Measurements from ENCODE around the gene ATP6V0C. TPM values are rescaled to one million over a fixed set of nuclear protein-coding genes. Genes with fewer than 3 reads are reported as not detected.
A peak's percentile ranks its signal among the peaks of the same experiment; 100 is the strongest.

The ATP6V0C gene
- total RNA-seq, 1 experiment from 2014 or later, result 176 TPM

- no peak for DNase-seq
- peaks cover 11 to 15% of the 10 kb centered on the region in 2 experiments for H3K4me1 Mint-ChIP-seq
- Histone ChIP-seq H2BK15ac (ENCODE audit: low read depth, low read length) (no peak overlapping the region), H3K79me1 (ENCODE audit: insufficient read depth, low read depth, low read length, poor library complexity, severe bottlenecking) (no peaks in the 10 kb centered on the region), H3K18ac (ENCODE audit: insufficient read length, low read depth, low read length) (no peak overlapping the region), H4K8ac (replicated peaks; ENCODE audit: insufficient read length, low read depth, low read length) (no peak overlapping the region), H2AK5ac (ENCODE audit: insufficient read length, low read length) (no peak overlapping the region), H3K27ac (ENCODE audit: insufficient read length, low read depth, low read length) (no peak overlapping the region), H3K4me1 (ENCODE audit: insufficient read depth, low read length) (no peaks in the 10 kb centered on the region), H2BK20ac (ENCODE audit: low read depth, low read length, poor library complexity, severe bottlenecking) (no peak overlapping the region), H2BK5ac (ENCODE audit: insufficient read length, low read length) (no peak overlapping the region), H4K91ac (ENCODE audit: insufficient read length, low read depth, low read length) (no peak overlapping the region), H3K4me2 (ENCODE audit: insufficient read depth, insufficient read length, low read length) (no peak overlapping the region), H2BK12ac (ENCODE audit: insufficient read length, low read depth, low read length) (no peak overlapping the region), H3K9ac (ENCODE audit: extremely low read depth, insufficient read length, low read length) (no peak overlapping the region), H3K23me2 (ENCODE audit: insufficient read length, low read depth, low read length, poor library complexity, severe bottlenecking) (no peaks in the 10 kb centered on the region), H4K20me1 (ENCODE audit: control insufficient read depth, insufficient read depth, insufficient read length) (peaks cover 4% of the 10 kb centered on the region), H3K27me3 (ENCODE audit: insufficient read depth, low read length) (no peaks in the 10 kb centered on the region), H2BK120ac (ENCODE audit: low read depth, low read length, poor library complexity, severe bottlenecking) (no peak overlapping the region), H4K5ac (ENCODE audit: insufficient read length, low read depth, low read length) (no peak overlapping the region), H2AFZ (ENCODE audit: low read length) (no peak overlapping the region), H3K14ac (ENCODE audit: insufficient read depth, low read length) (no peak overlapping the region), H3K23ac (ENCODE audit: insufficient read length, low read depth, low read length) (no peak overlapping the region), H3K4ac (ENCODE audit: low read depth, low read length) (no peak overlapping the region), H3K9me3 (ENCODE audit: control insufficient read depth, low read depth, low read length) (no peaks in the 10 kb centered on the region), H3T11ph (ENCODE audit: low read length) (no peak overlapping the region), H3K79me2 (ENCODE audit: insufficient read depth, low read length) (no peaks in the 10 kb centered on the region; the same call in 1 of the 2 replicates), H3K56ac (ENCODE audit: insufficient read length, low read depth, low read length) (no peak overlapping the region)
- no CpG with 5 or more reads among the region's 13 CpGs for WGBS (ENCODE audit: extremely low coverage, insufficient read length, low lambda C conversion rate)
- no peak overlapping the region for H3K4me3 Mint-ChIP-seq
- H3K27ac Mint-ChIP-seq, result peak overlapping the region in 1 of 3 experiments; percentile 30; a peak in 3 of 7 replicates
- H3K27me3 Mint-ChIP-seq (ENCODE audit: low read depth), result no peaks in the 10 kb centered on the region
- H3K36me3 Mint-ChIP-seq (ENCODE audit: insufficient read depth in 1 of 3, low read depth in 3 of 3), result no peaks in the 10 kb centered on the region
- no peaks in the 10 kb centered on the region for H3K9me3 Mint-ChIP-seq
- no peak for TF ChIP-seq CTCF (conservative IDR thresholded peaks at IDR 0.05)
Measured at GRCh38 chr16:2484898-2485508, 28.7 kb upstream of the ATP6V0C start.
